Caco-2 (cell line): ENCODE results near the gene VLDLR. TPM values are rescaled to one million over a fixed set of nuclear protein-coding genes. Genes with fewer than 3 reads are reported as not detected.

Experiments
- BruUV-seq: library from RNA; stranded (reverse); fragments of 400-500 nt; replicated peaks from 2 replicates; lab custom pipeline; 2021; lab: Mats Ljungman, UMichigan
- CTCF ChIA-PET: fragments of 300-600 bp; sonication (Branson Sonifier 250); formaldehyde crosslinking; loops from one replicate; lab custom pipeline; 2022; ENCODE audit warnings: antibody characterized with exemption; lab: Charles Lee
- POLR2A ChIA-PET: fragments of 300-600 bp; sonication (Branson Sonifier 250); formaldehyde crosslinking; loops from one replicate; lab custom pipeline; 2022; ENCODE audit warnings: antibody characterized with exemption; lab: Charles Lee
- DNase-seq, 2 experiments: peaks; one replicate each; pipeline versions ENCODE4 v3.0.0 to v3.0.0-alpha.2; 2020 to 2022
- H3K27me3 ChIP-seq: replicated peaks from 2 replicates; pipeline ENCODE4 v1.6.0; 2011; ENCODE audit warnings: low read length; ENCODE audit not compliant: control insufficient read depth, insufficient read depth
- H3K36me3 ChIP-seq: 2 replicates; pipeline ENCODE4 v1.5.1; 2011; ENCODE audit warnings: low read length; ENCODE audit not compliant: control insufficient read depth, insufficient read depth
- H3K4me1 ChIP-seq: fragments of 250-450 bp; sonication (Bioruptor Pico); 2 replicates; pipeline ENCODE4 v1.5.1; 2020; ENCODE audit warnings: mild to moderate bottlenecking
- H3K4me3 ChIP-seq: 2 replicates; pipeline ENCODE4 v1.5.1; 2011; ENCODE audit warnings: low read depth, mild to moderate bottlenecking, control low read depth, low read length
- H3K9me3 ChIP-seq: fragments of 250-450 bp; sonication (Bioruptor Pico); 2 replicates; pipeline ENCODE4 v1.5.1; 2020; ENCODE audit warnings: mild to moderate bottlenecking, moderate library complexity
- H3K27ac Mint-ChIP-seq: one replicate; pipeline ENCODE4 v1.8.0; 2022; ENCODE audit warnings: mixed read lengths; ENCODE audit not compliant: unreplicated experiment
- H3K27me3 Mint-ChIP-seq: one replicate; pipeline ENCODE4 v1.8.0; 2022; ENCODE audit warnings: mixed read lengths; ENCODE audit not compliant: insufficient read depth, unreplicated experiment
- H3K36me3 Mint-ChIP-seq: one replicate; pipeline ENCODE4 v1.8.0; 2022; ENCODE audit warnings: mild to moderate bottlenecking, mixed read lengths; ENCODE audit not compliant: insufficient read depth, unreplicated experiment
- H3K4me1 Mint-ChIP-seq: one replicate; pipeline ENCODE4 v1.8.0; 2022; ENCODE audit warnings: low read depth, mixed read lengths; ENCODE audit not compliant: unreplicated experiment
- H3K4me3 Mint-ChIP-seq: one replicate; pipeline ENCODE4 v1.8.0; 2022; ENCODE audit warnings: mild to moderate bottlenecking, moderate library complexity, mixed read lengths; ENCODE audit not compliant: unreplicated experiment
- H3K9me3 Mint-ChIP-seq: one replicate; pipeline ENCODE4 v1.8.0; 2022; ENCODE audit warnings: mixed read lengths; ENCODE audit not compliant: unreplicated experiment
- intact Hi-C: fragments of 100-400 bp; cut with micrococcal nuclease; formaldehyde crosslinking; loops from one replicate; pipeline ENCODE4 v1.10.0; 2022; ENCODE audit not compliant: unreplicated experiment
- total RNA-seq: library from RNA; stranded (reverse); gene quantifications from 2 replicates; pipeline ENCODE4 v1.2.3, GENCODE V29; 2022
- TF ChIP-seq, protein P1 (sequence below), 2 experiments: fragments of 200-600 bp in 1 of 2; IDR thresholded peaks; 1 replicate in 1 of 2; 2 replicates in 1 of 2; pipeline versions ENCODE4 v1.5.1 to v1.8.0; 2011 to 2022; ENCODE audit warnings: antibody characterized with exemption in 1 of 2, control low read depth in 1 of 2, inconsistent platforms in 1 of 2, low read depth in 1 of 2, low read length in 1 of 2, mild to moderate bottlenecking in 1 of 2, moderate library complexity in 1 of 2; ENCODE audit not compliant: insufficient read depth in 1 of 2, severe bottlenecking in 1 of 2, unreplicated experiment in 1 of 2

Gene VLDLR
- total RNA-seq, 1 experiment from 2014 or later, result 42.3 TPM

DNA sequence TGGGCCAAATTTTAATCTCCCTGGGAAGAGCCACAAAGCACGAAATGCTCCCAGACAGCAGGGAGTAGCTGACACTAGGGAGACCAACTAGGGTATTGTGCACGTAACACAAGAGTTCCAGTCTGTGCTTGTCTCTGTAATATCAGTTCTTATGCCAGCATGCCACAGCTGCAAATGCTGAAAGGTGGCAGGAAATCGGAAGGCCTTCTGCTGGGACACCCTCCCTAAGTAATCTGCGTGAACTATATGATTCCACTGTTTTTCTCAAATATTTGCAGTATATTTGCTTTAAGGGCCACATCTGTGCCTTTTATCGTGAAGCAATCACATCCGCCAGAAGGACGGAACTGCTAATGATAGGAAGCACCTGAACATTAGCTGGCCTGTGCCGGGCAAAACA, 12.6 kb downstream of the VLDLR start:
- TF ChIP-seq, protein P1, sequence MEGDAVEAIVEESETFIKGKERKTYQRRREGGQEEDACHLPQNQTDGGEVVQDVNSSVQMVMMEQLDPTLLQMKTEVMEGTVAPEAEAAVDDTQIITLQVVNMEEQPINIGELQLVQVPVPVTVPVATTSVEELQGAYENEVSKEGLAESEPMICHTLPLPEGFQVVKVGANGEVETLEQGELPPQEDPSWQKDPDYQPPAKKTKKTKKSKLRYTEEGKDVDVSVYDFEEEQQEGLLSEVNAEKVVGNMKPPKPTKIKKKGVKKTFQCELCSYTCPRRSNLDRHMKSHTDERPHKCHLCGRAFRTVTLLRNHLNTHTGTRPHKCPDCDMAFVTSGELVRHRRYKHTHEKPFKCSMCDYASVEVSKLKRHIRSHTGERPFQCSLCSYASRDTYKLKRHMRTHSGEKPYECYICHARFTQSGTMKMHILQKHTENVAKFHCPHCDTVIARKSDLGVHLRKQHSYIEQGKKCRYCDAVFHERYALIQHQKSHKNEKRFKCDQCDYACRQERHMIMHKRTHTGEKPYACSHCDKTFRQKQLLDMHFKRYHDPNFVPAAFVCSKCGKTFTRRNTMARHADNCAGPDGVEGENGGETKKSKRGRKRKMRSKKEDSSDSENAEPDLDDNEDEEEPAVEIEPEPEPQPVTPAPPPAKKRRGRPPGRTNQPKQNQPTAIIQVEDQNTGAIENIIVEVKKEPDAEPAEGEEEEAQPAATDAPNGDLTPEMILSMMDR (IDR thresholded peaks at IDR 0.05; ENCODE audit: insufficient read depth in 1 of 2, low read depth in 1 of 2, low read length in 1 of 2, severe bottlenecking in 1 of 2, unreplicated experiment in 1 of 2), result no peak
- H3K27ac Mint-ChIP-seq, result no peak overlapping the region
- no peak overlapping the region for H3K4me3 ChIP-seq
- H3K9me3 ChIP-seq, result no peaks in the 10 kb centered on the region
- POLR2A ChIA-PET, result no interaction called here
- peaks cover 10% of the 10 kb centered on the region for H3K4me1 Mint-ChIP-seq
- peaks cover 28% of the 10 kb centered on the region for H3K36me3 Mint-ChIP-seq
- intact Hi-C loops, result no loop called here
- H3K27me3 Mint-ChIP-seq, result no peaks in the 10 kb centered on the region
- H3K27me3 ChIP-seq, result no peaks in the 10 kb centered on the region
- no peak overlapping the region for H3K4me3 Mint-ChIP-seq
- CTCF ChIA-PET, result no interaction called here
- BruUV-seq, result no TSS peak
- H3K9me3 Mint-ChIP-seq, result no peaks in the 10 kb centered on the region
- no peaks in the 10 kb centered on the region for H3K4me1 ChIP-seq
- no peak for DNase-seq
- H3K36me3 ChIP-seq, result no peaks in the 10 kb centered on the region

DNA sequence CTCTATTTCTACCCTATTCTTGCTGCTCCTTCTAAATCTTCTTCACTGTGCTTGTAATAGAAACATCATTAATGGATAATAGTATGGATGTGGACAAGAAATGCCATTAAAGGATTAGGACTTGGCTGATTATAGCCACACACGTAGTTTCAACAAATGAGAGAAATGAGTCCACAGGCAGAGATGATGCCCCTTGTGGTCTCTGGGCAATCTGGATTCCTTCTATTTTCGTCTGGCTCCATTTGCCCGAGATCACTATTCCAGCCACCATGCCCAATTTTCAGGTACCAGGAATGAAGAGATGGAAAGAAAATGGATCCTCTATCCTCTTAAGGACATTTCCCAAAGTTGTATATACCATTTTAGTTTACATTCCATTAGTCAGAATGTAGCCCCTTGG, 13.2 kb downstream of the VLDLR start:
- no peaks in the 10 kb centered on the region for H3K9me3 Mint-ChIP-seq
- H3K36me3 ChIP-seq, result no peaks in the 10 kb centered on the region
- no peak overlapping the region for H3K4me3 ChIP-seq
- no peaks in the 10 kb centered on the region for H3K27me3 Mint-ChIP-seq
- H3K27ac Mint-ChIP-seq, result no peak overlapping the region
- TF ChIP-seq, protein P1 (IDR thresholded peaks at IDR 0.05; ENCODE audit: insufficient read depth in 1 of 2, low read depth in 1 of 2, low read length in 1 of 2, severe bottlenecking in 1 of 2, unreplicated experiment in 1 of 2), result no peak
- no peaks in the 10 kb centered on the region for H3K4me1 ChIP-seq
- POLR2A ChIA-PET, result no interaction called here
- H3K4me1 Mint-ChIP-seq, result peaks cover 10% of the 10 kb centered on the region
- intact Hi-C loops, result no loop called here
- no peak for DNase-seq
- no peaks in the 10 kb centered on the region for H3K27me3 ChIP-seq
- BruUV-seq, result no TSS peak
- no peak overlapping the region for H3K4me3 Mint-ChIP-seq
- H3K36me3 Mint-ChIP-seq, result peaks cover 35% of the 10 kb centered on the region
- no peaks in the 10 kb centered on the region for H3K9me3 ChIP-seq
- CTCF ChIA-PET, result no interaction called here

DNA sequence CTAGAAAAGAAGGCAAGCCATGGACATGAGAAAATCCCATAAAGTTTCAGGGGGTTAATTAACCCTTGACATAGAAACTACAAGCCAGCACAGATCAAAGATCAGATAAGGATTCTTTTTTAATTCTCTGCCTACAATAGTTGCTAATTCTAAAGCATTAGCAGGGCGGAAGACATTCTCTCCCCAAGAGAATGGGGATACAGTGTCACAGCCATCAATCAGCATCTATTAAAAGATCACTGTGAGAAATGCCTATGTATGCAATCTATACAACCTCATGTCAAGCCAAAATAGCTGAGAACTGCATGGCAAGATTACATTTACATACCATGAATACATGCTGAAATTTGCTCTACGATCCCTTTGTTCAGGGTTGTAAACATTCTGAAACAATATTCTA, 14.3 kb downstream of the VLDLR start:
- intact Hi-C loops, result no loop called here
- no peaks in the 10 kb centered on the region for H3K27me3 Mint-ChIP-seq
- H3K4me1 Mint-ChIP-seq, result peaks cover 16% of the 10 kb centered on the region
- Histone ChIP-seq H3K4me3 (no peak overlapping the region), H3K9me3 (no peaks in the 10 kb centered on the region), H3K36me3 (no peaks in the 10 kb centered on the region), H3K27me3 (no peaks in the 10 kb centered on the region), H3K4me1 (peaks cover 10% of the 10 kb centered on the region)
- TF ChIP-seq, protein P1 (IDR thresholded peaks at IDR 0.05; ENCODE audit: insufficient read depth in 1 of 2, low read depth in 1 of 2, low read length in 1 of 2, severe bottlenecking in 1 of 2, unreplicated experiment in 1 of 2), result no peak
- DNase-seq, result no peak
- no TSS peak for BruUV-seq
- peaks cover 43% of the 10 kb centered on the region for H3K36me3 Mint-ChIP-seq
- no peak overlapping the region for H3K27ac Mint-ChIP-seq
- H3K9me3 Mint-ChIP-seq, result no peaks in the 10 kb centered on the region
- CTCF ChIA-PET, result no interaction called here
- POLR2A ChIA-PET, result no interaction called here
- no peak overlapping the region for H3K4me3 Mint-ChIP-seq
